ENCODE measurements around the gene CSTF1. TPM values are rescaled to one million over a fixed set of nuclear protein-coding genes. Genes with fewer than 3 reads are reported as not detected.
A peak's percentile ranks its signal among the peaks of the same experiment; 100 is the strongest.

CSTF1 gene
- total and polyA plus RNA-seq, 2 donors (not counting 1 experiment from before 2014, with no cell fraction given): 31.2 to 55.2 TPM

- Histone ChIP-seq H2AFZ (ENCODE audit: low read length) (no peak overlapping the region), H3K9ac (ENCODE audit: insufficient read depth, low read length) (no peak overlapping the region), H3K36me3 (ENCODE audit: control insufficient read depth, insufficient read depth, low read length) (no peaks in the 10 kb centered on the region), H3K27ac (ENCODE audit: insufficient read depth, low read length) (no peak overlapping the region), H3K27me3 (ENCODE audit: control insufficient read depth, insufficient read depth, low read length) (no peaks in the 10 kb centered on the region), H3K4me3 (replicated peaks in 1 of 4; ENCODE audit: control extremely low read depth in 1 of 4, insufficient read depth in 1 of 4, low read depth in 3 of 4, low read length in 4 of 4) (no peak overlapping the region), H3K9me3 (ENCODE audit: control insufficient read depth, insufficient read depth, low read depth, low read length) (no peaks in the 10 kb centered on the region), H3K4me1 (ENCODE audit: control insufficient read depth, extremely low read depth, insufficient read depth, low read length) (no peaks in the 10 kb centered on the region), H3K79me2 (ENCODE audit: control insufficient read depth, insufficient read depth, low read length) (no peaks in the 10 kb centered on the region), H3K4me2 (ENCODE audit: extremely low read depth, insufficient read depth, low read length) (no peak overlapping the region), H4K20me1 (ENCODE audit: control insufficient read depth, extremely low read depth, insufficient read depth, low read length) (no peaks in the 10 kb centered on the region)
- no peak for TF ChIP-seq CTCF (conservative IDR thresholded peaks at IDR 0.05 in 1 of 2, IDR thresholded peaks at IDR 0.05 in 1 of 2; ENCODE audit: low read depth in 1 of 2, low read length in 2 of 2)
- DNase-seq (ENCODE audit: low read depth in 2 of 2): peak in 1 of 2 donors; percentile 52
These were observed 43.7 kb upstream of the CSTF1 start for GRCh38 chr20:56348746-56349145.

- TF ChIP-seq CTCF (conservative IDR thresholded peaks at IDR 0.05 in 1 of 2, IDR thresholded peaks at IDR 0.05 in 1 of 2; ENCODE audit: low read depth in 1 of 2, low read length in 2 of 2) (no peak), EZH2 (IDR thresholded peaks at IDR 0.05; ENCODE audit: low read length, missing control alignments) (no peak)
These were observed 41.6 kb upstream of the CSTF1 start for GRCh38 chr20:56350842-56351241.

GRCh38 chr20:56352345-56353055 lies 39.9 kb upstream of the CSTF1 start:
- H3K36me3 ChIP-seq (ENCODE audit: control insufficient read depth, insufficient read depth, low read length): no peaks in the 10 kb centered on the region
- H4K20me1 ChIP-seq (ENCODE audit: control insufficient read depth, extremely low read depth, insufficient read depth, low read length): no peaks in the 10 kb centered on the region
- no peak overlapping the region for H2AFZ ChIP-seq (ENCODE audit: low read length)
- H3K9ac ChIP-seq (ENCODE audit: insufficient read depth, low read length): no peak overlapping the region
- no peak overlapping the region for H3K27ac ChIP-seq (ENCODE audit: insufficient read depth, low read length)
- H3K79me2 ChIP-seq (ENCODE audit: control insufficient read depth, insufficient read depth, low read length): no peaks in the 10 kb centered on the region
- no peaks in the 10 kb centered on the region for H3K9me3 ChIP-seq (ENCODE audit: control insufficient read depth, insufficient read depth, low read depth, low read length)
- H3K27me3 ChIP-seq (ENCODE audit: control insufficient read depth, insufficient read depth, low read length): no peaks in the 10 kb centered on the region
- H3K4me1 ChIP-seq (ENCODE audit: control insufficient read depth, extremely low read depth, insufficient read depth, low read length): no peaks in the 10 kb centered on the region
- no peak overlapping the region for H3K4me2 ChIP-seq (ENCODE audit: extremely low read depth, insufficient read depth, low read length)
- no peak overlapping the region for H3K4me3 ChIP-seq (replicated peaks in 1 of 4; ENCODE audit: control extremely low read depth in 1 of 4, insufficient read depth in 1 of 4, low read depth in 3 of 4, low read length in 4 of 4)
- no peak for DNase-seq (ENCODE audit: low read depth in 2 of 2)
- TF ChIP-seq CTCF (conservative IDR thresholded peaks at IDR 0.05 in 1 of 2, IDR thresholded peaks at IDR 0.05 in 1 of 2; ENCODE audit: low read depth in 1 of 2, low read length in 2 of 2): no peak
- TF ChIP-seq EZH2 (IDR thresholded peaks at IDR 0.05; ENCODE audit: low read length, missing control alignments): no peak

More at GRCh38 chr20:56350842-56351241, 41.6 kb upstream of the CSTF1 start:
- Histone ChIP-seq H3K79me2 (ENCODE audit: control insufficient read depth, insufficient read depth, low read length) (no peaks in the 10 kb centered on the region), H2AFZ (ENCODE audit: low read length) (no peak overlapping the region), H3K4me1 (ENCODE audit: control insufficient read depth, extremely low read depth, insufficient read depth, low read length) (no peaks in the 10 kb centered on the region), H4K20me1 (ENCODE audit: control insufficient read depth, extremely low read depth, insufficient read depth, low read length) (no peaks in the 10 kb centered on the region), H3K9me3 (ENCODE audit: control insufficient read depth, insufficient read depth, low read depth, low read length) (no peaks in the 10 kb centered on the region), H3K9ac (ENCODE audit: insufficient read depth, low read length) (no peak overlapping the region), H3K27ac (ENCODE audit: insufficient read depth, low read length) (no peak overlapping the region), H3K4me3 (replicated peaks in 1 of 4; ENCODE audit: control extremely low read depth in 1 of 4, insufficient read depth in 1 of 4, low read depth in 3 of 4, low read length in 4 of 4) (no peak overlapping the region), H3K27me3 (ENCODE audit: control insufficient read depth, insufficient read depth, low read length) (no peaks in the 10 kb centered on the region), H3K36me3 (ENCODE audit: control insufficient read depth, insufficient read depth, low read length) (no peaks in the 10 kb centered on the region), H3K4me2 (ENCODE audit: extremely low read depth, insufficient read depth, low read length) (no peak overlapping the region)
- peak; percentile 39 to 71 for DNase-seq (ENCODE audit: low read depth in 2 of 2)
